ENCODE data around the gene NR2F1-AS1.

The NR2F1-AS1 gene

DNA sequence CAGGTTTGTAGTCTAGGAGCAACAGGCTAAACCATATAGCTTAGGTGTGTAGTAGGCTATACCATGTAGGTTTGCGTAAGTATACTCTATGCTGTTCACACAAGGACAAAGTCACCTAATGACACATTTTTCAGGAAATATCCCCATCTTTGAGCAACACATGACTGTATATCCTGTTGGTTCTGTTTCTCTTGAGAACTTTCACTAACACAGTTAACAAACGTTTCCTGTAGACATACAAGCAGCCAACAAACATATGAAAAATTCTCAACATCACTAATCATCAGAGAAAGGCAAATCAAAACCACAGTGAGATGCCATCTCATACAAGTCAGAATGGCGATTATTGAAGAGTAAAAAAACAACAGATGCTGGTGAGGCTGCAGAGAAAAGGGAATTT, 68.2 kb downstream of the NR2F1-AS1 start:
- TF ChIP-seq, protein P1, sequence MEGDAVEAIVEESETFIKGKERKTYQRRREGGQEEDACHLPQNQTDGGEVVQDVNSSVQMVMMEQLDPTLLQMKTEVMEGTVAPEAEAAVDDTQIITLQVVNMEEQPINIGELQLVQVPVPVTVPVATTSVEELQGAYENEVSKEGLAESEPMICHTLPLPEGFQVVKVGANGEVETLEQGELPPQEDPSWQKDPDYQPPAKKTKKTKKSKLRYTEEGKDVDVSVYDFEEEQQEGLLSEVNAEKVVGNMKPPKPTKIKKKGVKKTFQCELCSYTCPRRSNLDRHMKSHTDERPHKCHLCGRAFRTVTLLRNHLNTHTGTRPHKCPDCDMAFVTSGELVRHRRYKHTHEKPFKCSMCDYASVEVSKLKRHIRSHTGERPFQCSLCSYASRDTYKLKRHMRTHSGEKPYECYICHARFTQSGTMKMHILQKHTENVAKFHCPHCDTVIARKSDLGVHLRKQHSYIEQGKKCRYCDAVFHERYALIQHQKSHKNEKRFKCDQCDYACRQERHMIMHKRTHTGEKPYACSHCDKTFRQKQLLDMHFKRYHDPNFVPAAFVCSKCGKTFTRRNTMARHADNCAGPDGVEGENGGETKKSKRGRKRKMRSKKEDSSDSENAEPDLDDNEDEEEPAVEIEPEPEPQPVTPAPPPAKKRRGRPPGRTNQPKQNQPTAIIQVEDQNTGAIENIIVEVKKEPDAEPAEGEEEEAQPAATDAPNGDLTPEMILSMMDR (IDR thresholded peaks at IDR 0.05): no peak

DNA sequence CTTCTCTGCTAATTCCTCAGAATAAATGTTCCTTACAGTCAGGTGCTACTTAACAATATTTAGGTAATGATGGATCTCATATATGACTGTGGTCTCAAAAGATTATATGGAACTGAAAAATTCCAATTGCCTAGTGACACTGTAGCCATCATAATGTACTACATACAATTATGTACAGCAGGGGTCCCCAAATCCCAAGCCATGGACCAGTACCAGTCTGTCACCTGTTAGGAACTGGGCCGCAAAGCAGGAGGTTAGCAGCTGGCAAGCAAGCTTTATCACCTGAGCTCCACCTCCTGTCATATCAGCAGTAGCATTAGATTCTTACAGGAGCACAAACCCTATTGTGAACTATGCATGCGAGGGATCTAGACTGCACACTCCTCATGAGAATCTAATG, 69.6 kb downstream of the NR2F1-AS1 start:
- TF ChIP-seq, protein P1 (IDR thresholded peaks at IDR 0.05): no peak

DNA sequence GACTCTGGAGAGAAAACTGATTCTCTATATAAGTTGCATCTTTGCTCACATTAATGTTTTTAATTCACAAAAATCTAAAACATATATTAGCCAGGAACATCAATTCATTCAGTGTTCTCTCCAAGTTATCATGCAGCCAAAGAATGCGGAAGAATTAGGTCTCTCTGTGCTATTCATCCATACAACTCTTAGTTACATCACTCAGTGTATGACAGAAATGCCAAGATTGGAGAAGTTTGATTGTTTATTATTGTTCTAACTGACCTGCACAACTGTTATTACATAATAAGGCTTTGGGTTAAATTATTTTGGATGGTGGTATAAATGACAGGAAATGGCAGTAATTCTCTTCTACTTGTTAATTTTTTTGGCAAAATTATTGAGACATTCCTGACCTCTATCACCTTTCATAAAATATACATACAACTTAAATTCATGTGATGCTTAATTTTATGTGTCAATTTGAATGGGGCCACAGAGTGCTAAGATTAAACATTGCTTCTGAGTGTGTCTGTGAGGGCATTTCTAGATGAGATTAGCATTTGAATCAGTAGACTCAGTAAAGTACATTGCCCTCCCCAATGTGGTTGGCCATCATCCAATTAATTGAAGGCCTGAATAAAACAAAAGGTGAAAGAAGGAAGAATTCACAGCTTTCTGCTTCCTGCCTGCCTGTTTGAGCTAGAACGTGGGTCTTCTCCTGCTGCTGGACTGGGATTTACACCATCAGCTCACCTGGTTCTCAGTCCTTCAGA, 70.2 kb downstream of the NR2F1-AS1 start:
- TF ChIP-seq, protein P1 (IDR thresholded peaks at IDR 0.05): no peak

DNA sequence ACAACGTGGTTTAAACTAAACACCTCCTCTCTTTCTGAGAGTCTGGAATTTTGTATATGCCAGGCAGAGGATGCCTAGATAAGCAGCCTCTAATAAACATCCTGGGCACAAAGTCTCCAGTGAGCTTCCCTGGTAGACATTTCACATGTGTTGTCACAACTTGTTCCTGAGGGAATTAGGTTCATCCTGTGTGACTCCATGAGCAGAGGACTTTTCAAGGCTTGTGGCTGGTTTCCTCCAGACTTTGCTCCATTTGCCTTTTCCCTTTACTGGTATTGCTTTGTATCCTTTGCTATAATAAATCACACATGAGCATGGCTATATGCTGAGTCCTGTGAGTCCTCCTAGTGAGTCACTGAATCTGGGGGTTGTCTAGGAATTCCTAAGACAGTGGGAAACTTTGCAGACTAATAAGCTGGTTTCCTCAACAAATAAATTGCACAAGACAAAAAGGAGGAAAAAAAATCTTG, 77.4 kb downstream of the NR2F1-AS1 start:
- TF ChIP-seq, protein P1 (IDR thresholded peaks at IDR 0.05): no peak

DNA sequence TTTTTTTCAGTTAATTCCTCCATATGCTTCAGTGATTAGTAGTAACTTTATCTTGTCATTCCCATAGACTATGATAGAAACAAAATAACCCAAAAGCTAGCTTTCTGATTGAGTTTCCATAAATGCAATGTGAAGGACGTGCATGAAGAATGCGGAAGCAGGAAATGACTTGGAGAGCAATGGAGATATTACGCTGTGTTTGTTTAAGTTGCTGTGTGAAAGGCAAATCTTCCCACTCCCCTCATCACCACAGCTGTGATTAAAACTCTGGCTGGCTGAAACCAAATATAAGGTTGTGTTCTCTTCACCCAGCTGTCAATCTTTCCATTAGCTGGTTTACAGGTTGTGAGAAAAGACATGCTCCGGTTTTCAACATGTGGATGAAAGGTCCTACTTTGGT, 83.9 kb downstream of the NR2F1-AS1 start:
- TF ChIP-seq, protein P1 (IDR thresholded peaks at IDR 0.05): no peak

DNA sequence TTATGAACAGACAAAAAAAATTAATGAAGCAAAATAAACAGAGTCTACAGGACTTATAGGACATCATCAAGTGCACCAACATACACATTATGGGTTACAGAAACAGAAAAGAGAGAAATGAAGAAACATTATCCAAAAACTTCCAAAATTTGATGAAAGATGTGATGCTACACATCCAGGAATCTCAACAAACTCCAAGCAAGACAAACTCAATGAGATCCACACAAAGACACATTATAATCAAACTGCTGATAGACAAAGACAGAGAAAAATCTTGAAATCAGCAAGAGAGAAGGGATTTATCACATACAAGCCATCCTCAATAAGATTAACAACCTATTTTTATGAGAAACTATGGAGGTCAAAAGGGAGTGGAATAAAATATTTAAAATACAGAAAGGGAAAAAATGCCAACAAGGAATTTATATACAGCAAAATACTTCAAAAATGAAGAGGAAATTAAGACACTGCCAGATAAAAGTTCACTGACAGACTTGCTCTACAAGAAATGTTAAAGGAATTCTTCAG, 101.0 kb downstream of the NR2F1-AS1 start:
- TF ChIP-seq, protein P1 (IDR thresholded peaks at IDR 0.05): no peak

DNA sequence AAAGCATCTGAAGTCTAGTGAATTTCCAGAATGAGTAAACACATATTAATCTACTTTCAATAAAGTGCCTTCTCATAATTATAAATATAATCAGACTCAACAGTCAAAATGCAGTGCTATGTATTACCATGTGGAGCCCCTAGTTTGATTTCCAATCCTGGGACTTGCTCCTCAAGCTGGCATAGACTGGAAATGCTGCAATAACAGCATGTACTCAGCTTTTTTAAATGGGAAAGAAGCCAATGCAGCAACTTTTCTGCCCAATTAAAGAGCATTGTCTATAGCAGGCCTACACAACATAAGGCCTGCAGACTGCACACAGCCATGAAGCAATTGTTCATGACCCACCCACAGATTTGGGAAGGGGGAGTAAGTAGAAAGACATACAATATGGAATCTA, 103.2 kb downstream of the NR2F1-AS1 start:
- TF ChIP-seq, protein P1 (IDR thresholded peaks at IDR 0.05): no peak
